H9 (cell line): ENCODE results near the gene PAK5. TPM values are rescaled to one million over a fixed set of nuclear protein-coding genes. Genes with fewer than 3 reads are reported as not detected.

Source experiments
- DNase-seq: peaks from one replicate; pipeline ENCODE4 v3.0.0-alpha.2; 2017
- H2AFZ ChIP-seq: one replicate; pipeline ENCODE4 v1.6.1; 2013; ENCODE audit warnings: mild to moderate bottlenecking, low read length, control low read depth, moderate library complexity
- H2AK5ac ChIP-seq: 2 replicates; pipeline ENCODE4 v1.6.1; 2013; ENCODE audit warnings: low read length, control low read depth, mixed read lengths; ENCODE audit not compliant: insufficient read length
- H2BK120ac ChIP-seq: one replicate; pipeline ENCODE4 v1.6.1; 2013; ENCODE audit warnings: low read depth, mild to moderate bottlenecking, low read length, control low read depth, inconsistent platforms; ENCODE audit not compliant: poor library complexity, severe bottlenecking
- H2BK12ac ChIP-seq: 2 replicates; pipeline ENCODE4 v1.6.1; 2013; ENCODE audit warnings: low read length, control low read depth, mixed read lengths, low read depth; ENCODE audit not compliant: insufficient read length
- H2BK15ac ChIP-seq: 2 replicates; pipeline ENCODE4 v1.6.1; 2013; ENCODE audit warnings: low read depth, low read length, control low read depth
- H2BK20ac ChIP-seq: one replicate; pipeline ENCODE4 v1.6.1; 2013; ENCODE audit warnings: low read depth, mild to moderate bottlenecking, low read length, control low read depth, inconsistent platforms; ENCODE audit not compliant: poor library complexity, severe bottlenecking
- H2BK5ac ChIP-seq: 2 replicates; pipeline ENCODE4 v1.6.1; 2013; ENCODE audit warnings: low read length, control low read depth, mixed read lengths; ENCODE audit not compliant: insufficient read length
- H3K14ac ChIP-seq: 2 replicates; pipeline ENCODE4 v1.6.1; 2013; ENCODE audit warnings: low read length, control low read depth; ENCODE audit not compliant: insufficient read depth
- H3K18ac ChIP-seq: 2 replicates; pipeline ENCODE4 v1.6.1; 2013; ENCODE audit warnings: low read depth, mild to moderate bottlenecking, mixed read lengths, low read length, control low read depth; ENCODE audit not compliant: insufficient read length
- H3K23ac ChIP-seq: 2 replicates; pipeline ENCODE4 v1.6.1; 2013; ENCODE audit warnings: low read length, control low read depth, mixed read lengths, low read depth; ENCODE audit not compliant: insufficient read length
- H3K23me2 ChIP-seq: 2 replicates; pipeline ENCODE4 v1.6.1; 2013; ENCODE audit warnings: low read depth, mild to moderate bottlenecking, mixed read lengths, low read length, control low read depth; ENCODE audit not compliant: insufficient read length, poor library complexity, severe bottlenecking
- H3K27ac ChIP-seq: 2 replicates; pipeline ENCODE4 v1.5.1; 2013; ENCODE audit warnings: low read length, control low read depth, mixed read lengths, low read depth; ENCODE audit not compliant: insufficient read length
- H3K27me3 ChIP-seq: 2 replicates; pipeline ENCODE4 v1.6.1; 2013; ENCODE audit warnings: low read length, control low read depth, inconsistent platforms; ENCODE audit not compliant: insufficient read depth
- H3K4ac ChIP-seq: 2 replicates; pipeline ENCODE4 v1.6.1; 2013; ENCODE audit warnings: low read depth, mild to moderate bottlenecking, control low read depth, inconsistent platforms, low read length, moderate library complexity
- H3K4me1 ChIP-seq: 2 replicates; pipeline ENCODE4 v1.6.1; 2013; ENCODE audit warnings: low read length, control low read depth, inconsistent platforms; ENCODE audit not compliant: insufficient read depth
- H3K4me2 ChIP-seq: 2 replicates; pipeline ENCODE4 v1.6.1; 2013; ENCODE audit warnings: low read length, control low read depth, mixed read lengths; ENCODE audit not compliant: insufficient read length, insufficient read depth
- H3K56ac ChIP-seq: 2 replicates; pipeline ENCODE4 v1.6.1; 2013; ENCODE audit warnings: low read depth, mild to moderate bottlenecking, mixed read lengths, low read length, control low read depth; ENCODE audit not compliant: insufficient read length
- H3K79me1 ChIP-seq: 2 replicates; pipeline ENCODE4 v1.6.1; 2013; ENCODE audit warnings: low read depth, mild to moderate bottlenecking, moderate library complexity, low read length, control low read depth, inconsistent platforms; ENCODE audit not compliant: insufficient read depth, poor library complexity, severe bottlenecking
- H3K79me2 ChIP-seq: 2 replicates; pipeline ENCODE4 v1.6.1; 2013; ENCODE audit warnings: low read length, control low read depth, inconsistent platforms; ENCODE audit not compliant: insufficient read depth
- H3K9ac ChIP-seq: 2 replicates; pipeline ENCODE4 v1.6.1; 2013; ENCODE audit warnings: low read length, control low read depth, mixed read lengths; ENCODE audit not compliant: insufficient read length; ENCODE audit errors: extremely low read depth
- H3K9me3 ChIP-seq: one replicate; pipeline ENCODE4 v1.6.1; 2013; ENCODE audit warnings: low read depth, low read length, inconsistent platforms; ENCODE audit not compliant: control insufficient read depth
- H3T11ph ChIP-seq: one replicate; pipeline ENCODE4 v1.6.1; 2013; ENCODE audit warnings: mild to moderate bottlenecking, low read length, control low read depth, inconsistent platforms
- H4K20me1 ChIP-seq: one replicate; pipeline ENCODE4 v1.6.1; 2013; ENCODE audit not compliant: control insufficient read depth, insufficient read length, insufficient read depth
- H4K5ac ChIP-seq: 2 replicates; pipeline ENCODE4 v1.6.1; 2013; ENCODE audit warnings: low read depth, mild to moderate bottlenecking, mixed read lengths, low read length, control low read depth; ENCODE audit not compliant: insufficient read length
- H4K8ac ChIP-seq: replicated peaks from 2 replicates; pipeline ENCODE4 v1.6.1; 2013; ENCODE audit warnings: low read length, control low read depth, mixed read lengths, low read depth; ENCODE audit not compliant: insufficient read length
- H4K91ac ChIP-seq: 2 replicates; pipeline ENCODE4 v1.6.1; 2013; ENCODE audit warnings: low read depth, mild to moderate bottlenecking, moderate library complexity, mixed read lengths, low read length, control low read depth; ENCODE audit not compliant: insufficient read length
- H3K27ac Mint-ChIP-seq, 3 experiments: 2 replicates in 2 of 3; 3 replicates in 1 of 3; pipeline ENCODE4 v1.8.0; 2020 to 2021; ENCODE audit warnings: mixed read lengths in 3 of 3, mild to moderate bottlenecking in 1 of 3, moderate library complexity in 1 of 3
- H3K27me3 Mint-ChIP-seq: 2 replicates; pipeline ENCODE4 v1.8.0; 2021; ENCODE audit warnings: low read depth, mild to moderate bottlenecking, moderate library complexity, mixed read lengths
- H3K36me3 Mint-ChIP-seq, 3 experiments: 2 replicates in 2 of 3; 3 replicates in 1 of 3; pipeline ENCODE4 v1.8.0; 2020 to 2021; ENCODE audit warnings: low read depth in 3 of 3, mixed read lengths in 3 of 3; ENCODE audit not compliant: insufficient read depth in 1 of 3
- H3K4me1 Mint-ChIP-seq, 2 experiments: 2 replicates each; pipeline ENCODE4 v1.8.0; 2020; ENCODE audit warnings: mixed read lengths in 2 of 2
- H3K4me3 Mint-ChIP-seq, 2 experiments: 2 replicates in 1 of 2; 3 replicates in 1 of 2; pipeline ENCODE4 v1.8.0; 2020 to 2021; ENCODE audit warnings: mild to moderate bottlenecking in 2 of 2, mixed read lengths in 2 of 2, moderate library complexity in 1 of 2
- H3K9me3 Mint-ChIP-seq, 2 experiments: 2 replicates in 1 of 2; 3 replicates in 1 of 2; pipeline ENCODE4 v1.8.0; 2020; ENCODE audit warnings: mild to moderate bottlenecking in 2 of 2, mixed read lengths in 2 of 2, moderate library complexity in 1 of 2
- CTCF ChIP-seq: fragments of 200-600 bp; sonication (generic); conservative IDR thresholded peaks from 3 replicates; pipeline ENCODE4 v1.8.0; 2021; ENCODE audit warnings: antibody characterized with exemption, mild to moderate bottlenecking
- WGBS: extraction: QIAGEN DNeasy Blood & Tissue Kit; methylation state at CpG from one replicate; pipeline ENCODE4 v1.1.7; 2013; ENCODE audit warnings: missing lambda C conversion rate, low lambda C conversion rate, mixed read lengths; ENCODE audit not compliant: insufficient read length; ENCODE audit errors: extremely low coverage; 5-methylcytosine and 5-hydroxymethylcytosine counted together
- total RNA-seq: library from RNA; stranded (reverse); gene quantifications from 2 replicates; pipeline ENCODE4 v1.2.1, GENCODE V29; 2021

PAK5 gene
- total RNA-seq, 1 experiment from 2014 or later, result 0.20 TPM

- Histone ChIP-seq H3T11ph (no peak overlapping the region), H3K27me3 (no peaks in the 10 kb centered on the region), H4K5ac (no peak overlapping the region), H3K23ac (no peak overlapping the region), H3K79me1 (no peaks in the 10 kb centered on the region), H3K27ac (no peak overlapping the region), H3K4me1 (no peaks in the 10 kb centered on the region), H2BK20ac (no peak overlapping the region), H3K18ac (no peak overlapping the region), H3K56ac (no peak overlapping the region), H2BK15ac (no peak overlapping the region), H2AK5ac (no peak overlapping the region), H4K20me1 (no peaks in the 10 kb centered on the region), H3K14ac (no peak overlapping the region), H3K23me2 (no peaks in the 10 kb centered on the region), H4K8ac (no peak overlapping the region), H3K79me2 (no peaks in the 10 kb centered on the region), H2BK12ac (no peak overlapping the region), H2BK5ac (no peak overlapping the region), H4K91ac (no peak overlapping the region), H2BK120ac (no peak overlapping the region), H2AFZ (no peak overlapping the region), H3K9me3 (no peaks in the 10 kb centered on the region), H3K9ac (no peak overlapping the region), H3K4me2 (no peak overlapping the region), H3K4ac (no peak overlapping the region)
- Mint-ChIP-seq H3K27ac (no peak overlapping the region), H3K4me1 (no peaks in the 10 kb centered on the region), H3K27me3 (no peaks in the 10 kb centered on the region), H3K9me3 (peaks cover 4 to 6% of the 10 kb centered on the region in 2 experiments; a peak in 3 of 5 replicates), H3K4me3 (no peak overlapping the region), H3K36me3 (no peaks in the 10 kb centered on the region)
- no CpG with 5 or more reads among the region's 3 CpGs for WGBS
- DNase-seq, result no peak
- no peak for TF ChIP-seq CTCF
These were observed 96.9 kb downstream of the PAK5 start for GRCh38 chr20:9741996-9742395.
